OCI-LY7 (cell line): ENCODE measurements around the gene KCNE4. TPM values are rescaled to one million over a fixed set of nuclear protein-coding genes. Genes with fewer than 3 reads are reported as not detected.

ENCODE experiments used
- BruUV-seq: library from RNA; stranded (reverse); fragments of 400-500 nt; replicated peaks from 2 replicates; lab custom pipeline; 2021; lab: Mats Ljungman, UMichigan
- CTCF ChIA-PET: fragments of 300-600 bp; sonication (Branson Sonifier 250); formaldehyde crosslinking; loops from one replicate; lab custom pipeline; 2022; ENCODE audit warnings: antibody characterized with exemption; ENCODE audit not compliant: unreplicated experiment; lab: Charles Lee
- POLR2A ChIA-PET: fragments of 300-600 bp; sonication (Branson Sonifier 250); formaldehyde crosslinking; loops from one replicate; lab custom pipeline; 2022; ENCODE audit warnings: antibody characterized with exemption; lab: Charles Lee
- DNase-seq: peaks from one replicate; pipeline ENCODE4 v3.0.0-alpha.2; 2015; ENCODE audit warnings: low spot score
- H2AFZ ChIP-seq: fragments of 200-600 bp; sonication (generic), shearing (Covaris generic); 2 replicates; pipeline ENCODE4 v1.6.1; 2014; ENCODE audit warnings: mild to moderate bottlenecking, antibody characterized with exemption, low read length, moderate library complexity
- H3K27ac ChIP-seq: fragments of 200-600 bp; sonication (generic); 2 replicates; pipeline ENCODE4 v1.5.1; 2014; ENCODE audit warnings: mixed run types, low read depth, mild to moderate bottlenecking, moderate library complexity, low read length, inconsistent platforms; ENCODE audit not compliant: poor library complexity, severe bottlenecking
- H3K36me3 ChIP-seq: fragments of 200-600 bp; sonication (generic); 2 replicates; pipeline ENCODE4 v1.6.1; 2014; ENCODE audit warnings: mild to moderate bottlenecking, antibody characterized with exemption, low read length, moderate library complexity, mixed read lengths; ENCODE audit not compliant: insufficient read depth
- H3K4me1 ChIP-seq: fragments of 200-600 bp; sonication (generic); 2 replicates; pipeline ENCODE4 v1.5.1; 2014; ENCODE audit warnings: mild to moderate bottlenecking, low read length; ENCODE audit not compliant: insufficient read depth, poor library complexity, severe bottlenecking
- H3K4me2 ChIP-seq: fragments of 200-600 bp; sonication (generic); 2 replicates; pipeline ENCODE4 v1.6.1; 2014; ENCODE audit warnings: mild to moderate bottlenecking, low read length
- H3K4me3 ChIP-seq: fragments of 200-600 bp; sonication (generic); 2 replicates; pipeline ENCODE4 v1.5.1; 2014; ENCODE audit warnings: mild to moderate bottlenecking, low read depth, low read length; ENCODE audit not compliant: poor library complexity, severe bottlenecking
- H3K79me2 ChIP-seq: fragments of 200-600 bp; sonication (generic); 2 replicates; pipeline ENCODE4 v1.6.1; 2016; ENCODE audit warnings: low read depth, mild to moderate bottlenecking, low read length, moderate library complexity, mixed read lengths; ENCODE audit not compliant: insufficient read depth
- H3K9me2 ChIP-seq: fragments of 200-600 bp; sonication (generic); 2 replicates; pipeline ENCODE4 v1.6.1; 2016; ENCODE audit warnings: mild to moderate bottlenecking, low read length, mixed read lengths; ENCODE audit not compliant: insufficient read depth
- H3K9me3 ChIP-seq: fragments of 200-600 bp; sonication (generic); 2 replicates; pipeline ENCODE4 v1.6.1; 2014; ENCODE audit warnings: mild to moderate bottlenecking, mixed run types, low read length, mixed read lengths
- H4K20me1 ChIP-seq: fragments of 200-600 bp; sonication (generic); 2 replicates; pipeline ENCODE4 v1.6.1; 2014; ENCODE audit warnings: mild to moderate bottlenecking, antibody characterized with exemption, low read length, moderate library complexity, mixed read lengths; ENCODE audit not compliant: insufficient read depth
- CTCF ChIP-seq: fragments of 200-600 bp; sonication (generic); conservative IDR thresholded peaks from 2 replicates; pipeline ENCODE4 v1.5.1; 2014; ENCODE audit warnings: mild to moderate bottlenecking, antibody characterized with exemption, low read length, moderate library complexity, mixed read lengths
- EZH2phosphoT487 ChIP-seq: fragments of 200-600 bp; sonication (generic); IDR thresholded peaks from 2 replicates; pipeline ENCODE4 v1.6.1; 2018; ENCODE audit warnings: low read depth, borderline replicate concordance, mild to moderate bottlenecking, mixed run types, antibody characterized with exemption, low read length, moderate library complexity, mixed read lengths
- intact Hi-C: fragments of 100-400 bp; cut with micrococcal nuclease; formaldehyde crosslinking; loops from one replicate; pipeline ENCODE4 v1.10.0; 2022; ENCODE audit not compliant: unreplicated experiment
- total RNA-seq, 2 experiments: library from RNA; depleted of rRNA in 1 of 2; stranded (reverse); fragments of >200 nt in 1 of 2; shearing (Covaris generic) in 1 of 2; gene quantifications; 2 replicates each; pipeline ENCODE4 v1.2.3, GENCODE V29; 2014 to 2022

Gene KCNE4
- total RNA-seq, 2 experiments from 2014 or later = not detected

DNA sequence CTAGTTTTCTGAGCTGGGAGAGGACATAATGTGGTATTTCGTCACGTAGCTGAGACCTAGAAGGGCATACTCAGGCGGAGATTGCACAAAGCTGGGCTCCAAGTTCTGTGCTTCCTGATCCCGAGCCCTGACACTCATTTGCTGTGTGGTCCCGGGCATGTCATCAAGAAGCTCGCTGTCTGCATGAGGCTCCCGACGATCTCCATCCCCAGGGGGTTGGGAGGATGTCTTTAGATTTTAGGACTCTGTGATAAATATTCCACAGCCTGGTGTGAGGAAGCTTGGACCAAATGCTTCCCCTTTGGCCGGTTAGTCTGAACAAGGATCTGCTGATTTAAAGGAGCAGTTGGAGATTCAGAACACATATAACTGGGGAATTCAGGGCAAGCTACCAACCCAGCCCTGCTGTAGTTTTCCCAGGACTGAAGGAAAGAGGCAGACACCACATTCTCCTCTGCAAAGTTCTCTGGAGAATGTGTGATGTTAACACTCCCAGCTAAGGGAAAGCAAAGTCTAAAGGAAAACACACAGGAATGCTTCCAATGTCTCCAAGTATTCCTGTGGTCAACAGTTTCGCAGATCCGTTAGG is 2.3 kb downstream of the KCNE4 start:
- H3K4me2 ChIP-seq = no peak overlapping the region
- no peak overlapping the region for H3K4me3 ChIP-seq
- H4K20me1 ChIP-seq = no peaks in the 10 kb centered on the region
- CTCF ChIA-PET = interaction anchor here (1.1 kb wide), 1 partner anchor 83 kb away, joined by 7 read pairs; no protein-coding TSS in a partner anchor
- H3K9me3 ChIP-seq = no peaks in the 10 kb centered on the region
- no peaks in the 10 kb centered on the region for H3K36me3 ChIP-seq
- intact Hi-C loops = no loop called here
- BruUV-seq = no TSS peak
- POLR2A ChIA-PET = interaction anchor here (0.6 to 1.2 kb wide), 3 partner anchors 13 to 493 kb away, joined by 3 to 7 read pairs (median 4); no protein-coding TSS in a partner anchor
- no peak for TF ChIP-seq EZH2phosphoT487
- no peak for TF ChIP-seq CTCF
- H3K27ac ChIP-seq = no peak overlapping the region
- no peaks in the 10 kb centered on the region for H3K9me2 ChIP-seq
- no peak for DNase-seq
- no peaks in the 10 kb centered on the region for H3K4me1 ChIP-seq
- H2AFZ ChIP-seq = no peak overlapping the region
- H3K79me2 ChIP-seq = no peaks in the 10 kb centered on the region

DNA sequence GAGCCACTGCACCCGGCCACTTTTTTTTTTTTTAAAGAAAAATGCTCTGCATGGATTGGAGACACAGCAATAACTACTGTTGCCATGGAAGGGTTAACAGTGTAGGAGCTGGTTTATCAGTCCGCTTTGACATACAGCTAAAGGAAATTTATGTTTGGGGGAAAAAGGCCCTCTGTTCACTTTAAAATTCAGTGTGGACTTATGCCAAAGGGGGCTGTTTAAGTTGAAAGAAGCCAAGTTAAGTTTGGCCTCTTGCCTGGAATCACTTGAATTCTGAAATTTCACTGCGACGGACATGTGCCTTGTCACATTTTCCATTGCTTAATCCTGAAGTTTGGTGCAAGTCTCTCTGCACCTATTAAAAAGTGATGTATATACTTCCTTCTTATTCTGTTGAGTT is 3.1 kb downstream of the KCNE4 start:
- TF ChIP-seq CTCF (no peak), EZH2phosphoT487 (no peak)
- Histone ChIP-seq H3K4me3 (no peak overlapping the region), H2AFZ (no peak overlapping the region), H3K9me3 (no peaks in the 10 kb centered on the region), H3K4me1 (no peaks in the 10 kb centered on the region), H3K79me2 (no peaks in the 10 kb centered on the region), H4K20me1 (no peaks in the 10 kb centered on the region), H3K36me3 (no peaks in the 10 kb centered on the region), H3K27ac (no peak overlapping the region), H3K9me2 (no peaks in the 10 kb centered on the region), H3K4me2 (no peak overlapping the region)
- intact Hi-C loops = no loop called here
- DNase-seq = no peak
- ChIA-PET POLR2A (no interaction called here), CTCF (no interaction called here)
- no TSS peak for BruUV-seq

GRCh38 chr2:223055836-223056235 is 3.8 kb downstream of the KCNE4 start:
- Histone ChIP-seq H2AFZ (no peak overlapping the region), H3K4me3 (no peak overlapping the region), H3K27ac (no peak overlapping the region), H3K4me1 (no peaks in the 10 kb centered on the region), H3K79me2 (no peaks in the 10 kb centered on the region), H3K4me2 (no peak overlapping the region), H4K20me1 (no peaks in the 10 kb centered on the region), H3K9me3 (no peaks in the 10 kb centered on the region), H3K36me3 (no peaks in the 10 kb centered on the region), H3K9me2 (no peaks in the 10 kb centered on the region)
- TF ChIP-seq CTCF = no peak
- TF ChIP-seq EZH2phosphoT487 = no peak
- ChIA-PET CTCF (no interaction called here), POLR2A (no interaction called here)
- BruUV-seq = no TSS peak
- intact Hi-C loops = no loop called here
- no peak for DNase-seq
